Neuronal stem cell (in vitro differentiated cells): ENCODE results near the gene ATP11A.
A peak's percentile ranks its signal among the peaks of the same experiment; 100 is the strongest.

Experiments
- DNase-seq: peaks from one replicate; pipeline ENCODE4 v3.0.0-alpha.2; 2013; ENCODE audit warnings: low spot score
- H2AFZ ChIP-seq: one replicate; pipeline ENCODE4 v1.6.1; 2013; ENCODE audit warnings: mild to moderate bottlenecking, low read length, inconsistent platforms
- H2AK5ac ChIP-seq: 2 replicates; pipeline ENCODE4 v1.6.1; 2013; ENCODE audit warnings: low read depth, mild to moderate bottlenecking, inconsistent platforms, low read length, moderate library complexity, mixed read lengths
- H2BK120ac ChIP-seq: 2 replicates; pipeline ENCODE4 v1.6.1; 2013; ENCODE audit warnings: low read depth, mild to moderate bottlenecking, inconsistent platforms, low read length, moderate library complexity, mixed read lengths
- H2BK12ac ChIP-seq: one replicate; pipeline ENCODE4 v1.6.1; 2013; ENCODE audit warnings: low read length, inconsistent platforms
- H2BK15ac ChIP-seq: 2 replicates; pipeline ENCODE4 v1.6.1; 2013; ENCODE audit warnings: mild to moderate bottlenecking, low read length, inconsistent platforms, mixed read lengths
- H2BK5ac ChIP-seq: one replicate; pipeline ENCODE4 v1.6.1; 2013; ENCODE audit warnings: inconsistent platforms, mild to moderate bottlenecking, low read length, moderate library complexity
- H3K14ac ChIP-seq: one replicate; pipeline ENCODE4 v1.6.1; 2013; ENCODE audit warnings: low read length, inconsistent platforms
- H3K18ac ChIP-seq: 2 replicates; pipeline ENCODE4 v1.6.1; 2013; ENCODE audit warnings: low read length, inconsistent platforms
- H3K23ac ChIP-seq: 2 replicates; pipeline ENCODE4 v1.6.1; 2013; ENCODE audit warnings: low read depth, mild to moderate bottlenecking, mixed read lengths, low read length, inconsistent platforms; ENCODE audit not compliant: poor library complexity
- H3K27ac ChIP-seq: replicated peaks from 3 replicates; pipeline ENCODE4 v1.5.1; 2013; ENCODE audit warnings: low read length, inconsistent platforms
- H3K27me3 ChIP-seq, 3 experiments: 2 replicates each; pipeline ENCODE4 v1.6.1; 2013; ENCODE audit warnings: low read length in 3 of 3, mild to moderate bottlenecking in 2 of 3, inconsistent platforms in 1 of 3, low read depth in 1 of 3, mixed read lengths in 1 of 3, moderate library complexity in 1 of 3; ENCODE audit not compliant: control insufficient read depth in 3 of 3, insufficient read depth in 3 of 3
- H3K36me3 ChIP-seq, 2 donors: replicated peaks in 1 of 2; 2 replicates each; pipeline ENCODE4 v1.6.1; 2013; ENCODE audit warnings: low read length in 2 of 2; ENCODE audit not compliant: control insufficient read depth in 2 of 2, insufficient read depth in 2 of 2
- H3K4ac ChIP-seq: 2 replicates; pipeline ENCODE4 v1.6.1; 2013; ENCODE audit warnings: inconsistent platforms, mild to moderate bottlenecking, low read length, moderate library complexity
- H3K4me1 ChIP-seq, 2 donors: 1 replicate in 1 of 2; 2 replicates in 1 of 2; pipeline ENCODE4 v1.6.1; 2013; ENCODE audit warnings: low read length in 2 of 2, low read depth in 1 of 2; ENCODE audit not compliant: control insufficient read depth in 2 of 2, insufficient read depth in 1 of 2
- H3K4me2 ChIP-seq: one replicate; pipeline ENCODE4 v1.6.1; 2013; ENCODE audit warnings: mild to moderate bottlenecking, low read length, inconsistent platforms; ENCODE audit not compliant: insufficient read depth, poor library complexity, severe bottlenecking
- H3K4me3 ChIP-seq, 2 donors: 2 replicates each; pipeline ENCODE4 v1.5.1; 2013; ENCODE audit warnings: low read length in 2 of 2, mild to moderate bottlenecking in 2 of 2, inconsistent platforms in 1 of 2, moderate library complexity in 1 of 2
- H3K79me1 ChIP-seq: one replicate; pipeline ENCODE4 v1.6.1; 2013; ENCODE audit warnings: low read depth, mild to moderate bottlenecking, inconsistent platforms, low read length, moderate library complexity
- H3K9ac ChIP-seq: one replicate; pipeline ENCODE4 v1.6.1; 2013; ENCODE audit warnings: mild to moderate bottlenecking, low read depth, low read length, inconsistent platforms; ENCODE audit not compliant: poor library complexity
- H3K9me3 ChIP-seq, 2 donors: replicated peaks in 1 of 2; 2 replicates each; pipeline versions ENCODE3 to v1.6.1; 2013; ENCODE audit warnings: low read length in 2 of 2, mild to moderate bottlenecking in 2 of 2, inconsistent platforms in 1 of 2, low read depth in 1 of 2, mixed read lengths in 1 of 2, moderate library complexity in 1 of 2; ENCODE audit not compliant: control insufficient read depth in 2 of 2, insufficient read depth in 1 of 2
- H4K8ac ChIP-seq: one replicate; pipeline ENCODE4 v1.6.1; 2013; ENCODE audit warnings: low read depth, mild to moderate bottlenecking, inconsistent platforms, low read length, moderate library complexity
- H4K91ac ChIP-seq: one replicate; pipeline ENCODE4 v1.6.1; 2013; ENCODE audit warnings: low read length, low read depth, mild to moderate bottlenecking, inconsistent platforms; ENCODE audit not compliant: poor library complexity
- WGBS, 2 donors: extraction: QIAGEN DNeasy Blood & Tissue Kit; methylation state at CpG; one replicate each; pipeline ENCODE4 v1.1.7; 2013; ENCODE audit warnings: missing lambda C conversion rate in 2 of 2, mixed read lengths in 1 of 2; ENCODE audit not compliant: insufficient read length in 2 of 2, insufficient replicate concordance in 1 of 2; ENCODE audit errors: extremely low coverage in 2 of 2; 5-methylcytosine and 5-hydroxymethylcytosine counted together

ATP11A gene

DNA sequence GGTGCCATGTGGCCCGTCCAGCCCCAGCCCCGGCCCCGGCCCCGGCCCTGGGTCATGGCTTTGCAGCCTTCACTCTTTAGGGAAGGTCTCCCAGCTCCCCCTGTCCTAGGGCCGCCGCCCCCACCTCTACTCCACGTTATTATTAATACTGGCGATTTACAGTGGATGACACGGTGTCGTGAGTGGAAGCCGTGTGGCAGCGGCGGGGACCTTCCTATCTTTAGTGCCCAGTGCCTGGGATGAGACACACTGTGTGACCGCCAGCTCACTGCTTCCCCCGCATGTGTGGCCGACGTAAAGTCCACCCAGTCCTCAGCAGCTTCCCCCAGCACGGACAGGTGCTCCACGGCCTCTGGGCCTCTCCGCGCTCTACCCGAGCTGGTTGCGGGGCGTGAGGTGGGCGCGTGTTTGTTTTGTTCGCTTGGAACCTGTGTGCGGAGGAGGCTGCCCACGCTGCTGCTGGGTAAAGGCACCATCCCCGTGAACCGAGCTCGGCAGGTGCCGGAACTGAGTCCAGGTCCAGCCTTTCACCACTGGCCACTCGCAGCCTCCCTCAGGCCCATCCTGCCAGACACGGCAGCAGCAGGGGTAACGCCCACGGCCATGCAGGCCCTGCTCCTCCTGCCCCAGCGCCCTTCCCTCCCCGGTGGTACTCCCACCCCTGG, 208.2 kb downstream of the ATP11A start:
- H3K36me3 ChIP-seq: peaks cover 0 to 14% of the 10 kb centered on the region in 2 donors
- H3K14ac ChIP-seq: peak overlapping the region; percentile 31
- H4K91ac ChIP-seq: no peak overlapping the region
- H3K18ac ChIP-seq: peak overlapping the region; percentile 40
- H3K4me1 ChIP-seq: peaks cover 17 to 25% of the 10 kb centered on the region in 2 donors
- H3K9ac ChIP-seq: no peak overlapping the region
- no peak for DNase-seq
- H2BK15ac ChIP-seq: peak overlapping the region; percentile 46
- H2AFZ ChIP-seq: no peak overlapping the region
- H2AK5ac ChIP-seq: peak overlapping the region; percentile 57
- no peak overlapping the region for H2BK120ac ChIP-seq
- H3K4me3 ChIP-seq: no peak overlapping the region
- H3K4ac ChIP-seq: no peak overlapping the region
- H3K27ac ChIP-seq: no peak overlapping the region
- no peak overlapping the region for H2BK5ac ChIP-seq
- H2BK12ac ChIP-seq: peak overlapping the region; percentile 97
- peak overlapping the region; percentile 71 for H3K23ac ChIP-seq
- H3K4me2 ChIP-seq: no peak overlapping the region
- peaks cover 24% of the 10 kb centered on the region for H3K79me1 ChIP-seq
- H3K9me3 ChIP-seq: peaks cover 0 to 5% of the 10 kb centered on the region in 2 donors
- no CpG with 5 or more reads among the region's 39 CpGs for WGBS, 2 donors
- H4K8ac ChIP-seq: no peak overlapping the region
- H3K27me3 ChIP-seq: no peaks in the 10 kb centered on the region

- H2BK15ac ChIP-seq: peak overlapping the region; percentile 46
- H4K91ac ChIP-seq: no peak overlapping the region
- no peak overlapping the region for H3K14ac ChIP-seq
- H2BK120ac ChIP-seq: no peak overlapping the region
- H2BK5ac ChIP-seq: no peak overlapping the region
- no peak overlapping the region for H3K27ac ChIP-seq
- no peak overlapping the region for H3K4ac ChIP-seq
- no peak overlapping the region for H4K8ac ChIP-seq
- peak overlapping the region; percentile 57 for H2AK5ac ChIP-seq
- peaks cover 25% of the 10 kb centered on the region for H3K79me1 ChIP-seq
- no CpG with 5 or more reads among the region's 26 CpGs for WGBS, 2 donors
- H3K27me3 ChIP-seq: no peaks in the 10 kb centered on the region
- H3K4me2 ChIP-seq: no peak overlapping the region
- H3K36me3 ChIP-seq: peaks cover 0 to 20% of the 10 kb centered on the region in 2 donors
- H3K9ac ChIP-seq: no peak overlapping the region
- no peak for DNase-seq
- H3K18ac ChIP-seq: peak overlapping the region; percentile 35
- no peak overlapping the region for H3K4me3 ChIP-seq
- peaks cover 2 to 8% of the 10 kb centered on the region in 2 donors for H3K9me3 ChIP-seq
- H3K23ac ChIP-seq: peak overlapping the region; percentile 71
- no peak overlapping the region for H2AFZ ChIP-seq
- peaks cover 10 to 19% of the 10 kb centered on the region in 2 donors for H3K4me1 ChIP-seq
- H2BK12ac ChIP-seq: no peak overlapping the region
Measured at GRCh38 chr13:112898621-112899280, 208.9 kb downstream of the ATP11A start.

DNA sequence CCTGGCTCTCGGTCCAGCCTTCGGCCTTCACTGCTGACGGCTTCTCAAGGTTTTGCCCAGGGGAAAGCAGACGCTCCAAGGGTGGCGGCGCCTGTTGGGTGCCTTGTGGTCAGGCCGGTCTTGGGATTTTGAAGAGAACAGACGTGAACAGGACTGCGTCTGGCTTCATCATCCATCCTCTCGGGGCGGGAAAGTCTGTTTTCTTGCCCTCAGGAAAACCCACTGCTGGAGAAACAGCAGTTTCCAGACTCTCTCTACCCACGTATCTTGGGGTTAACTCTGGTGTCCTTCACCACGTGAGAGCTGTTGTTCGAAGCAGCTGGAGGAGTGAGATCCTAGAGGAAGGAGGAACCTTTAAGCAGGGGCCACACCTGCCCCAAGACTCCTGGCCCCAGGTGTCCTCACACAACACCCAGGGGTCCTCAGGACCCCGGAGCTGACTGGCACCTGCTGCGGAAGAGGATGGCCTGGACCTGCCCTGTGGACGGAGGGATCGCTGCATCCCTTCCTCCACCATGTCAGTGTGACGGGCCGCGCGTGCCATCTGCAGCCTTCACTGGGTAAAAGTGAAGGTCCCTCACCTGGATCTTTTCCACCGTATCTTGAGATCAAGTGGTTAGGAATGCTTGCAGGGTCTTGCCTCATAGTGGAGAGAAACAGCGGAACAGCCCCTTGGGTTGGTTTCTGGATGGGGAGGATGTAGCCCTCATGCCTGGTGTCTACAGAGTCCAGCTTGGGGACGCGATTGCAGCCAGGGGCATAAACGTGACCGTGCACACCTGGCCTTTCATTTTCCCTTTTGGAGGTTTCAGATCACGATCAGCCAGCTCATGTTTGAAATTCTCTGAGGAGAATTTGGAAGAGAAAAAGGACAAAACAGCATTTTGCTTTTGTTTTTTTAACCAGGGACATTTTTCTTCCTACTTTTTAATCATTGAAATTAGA, 209.7 kb downstream of the ATP11A start:
- H2AK5ac ChIP-seq: no peak overlapping the region
- H2AFZ ChIP-seq: no peak overlapping the region
- no peak overlapping the region for H2BK15ac ChIP-seq
- H4K8ac ChIP-seq: no peak overlapping the region
- H3K23ac ChIP-seq: peak overlapping the region; percentile 16
- peak overlapping the region; percentile 35 for H3K18ac ChIP-seq
- H2BK120ac ChIP-seq: no peak overlapping the region
- H3K4me3 ChIP-seq: no peak overlapping the region
- WGBS, 2 donors: no CpG with 5 or more reads among the region's 29 CpGs
- H3K14ac ChIP-seq: no peak overlapping the region
- no peak overlapping the region for H3K27ac ChIP-seq
- no peak overlapping the region for H3K4me2 ChIP-seq
- H3K4me1 ChIP-seq: peaks cover 9 to 18% of the 10 kb centered on the region in 2 donors
- H3K9me3 ChIP-seq: peaks cover 7 to 15% of the 10 kb centered on the region in 2 donors
- H3K4ac ChIP-seq: no peak overlapping the region
- no peak for DNase-seq
- peaks cover 29% of the 10 kb centered on the region for H3K79me1 ChIP-seq
- H3K36me3 ChIP-seq: peaks cover 0 to 27% of the 10 kb centered on the region in 2 donors
- no peak overlapping the region for H2BK5ac ChIP-seq
- no peak overlapping the region for H2BK12ac ChIP-seq
- no peak overlapping the region for H3K9ac ChIP-seq
- H4K91ac ChIP-seq: no peak overlapping the region
- H3K27me3 ChIP-seq: no peaks in the 10 kb centered on the region
